Uterus (tissue), 4 donors: Measurements from ENCODE around the gene SUFU. TPM values are rescaled to one million over a fixed set of nuclear protein-coding genes. Genes with fewer than 3 reads are reported as not detected.

Source experiments
- DNase-seq, 2 donors: peaks; one replicate each; pipeline ENCODE4 v3.0.0-alpha.2; 2019 to 2020
- H3K27ac ChIP-seq, 2 donors: fragments of 200-600 bp; sonication (generic); 1 replicate in 1 of 2; 2 replicates in 1 of 2; pipeline ENCODE4 v1.5.1; 2016 to 2018
- H3K27me3 ChIP-seq, 2 donors: fragments of 200-600 bp; sonication (generic); one replicate each; pipeline ENCODE4 v1.5.1; 2018 to 2019; ENCODE audit warnings: control low read depth in 1 of 2
- H3K36me3 ChIP-seq, 2 donors: fragments of 200-600 bp; sonication (generic); one replicate each; pipeline ENCODE4 v1.5.1; 2019; ENCODE audit warnings: control low read depth in 1 of 2
- H3K4me1 ChIP-seq, 2 donors: fragments of 200-600 bp; sonication (generic); one replicate each; pipeline ENCODE4 v1.5.1; 2018 to 2019; ENCODE audit warnings: control low read depth in 1 of 2
- H3K4me3 ChIP-seq, 2 donors: fragments of 200-600 bp; sonication (generic); 1 replicate in 1 of 2; 2 replicates in 1 of 2; pipeline ENCODE4 v1.5.1; 2018 to 2019; ENCODE audit warnings: mild to moderate bottlenecking in 1 of 2
- H3K9me3 ChIP-seq, 2 donors: fragments of 200-600 bp; sonication (generic); one replicate each; pipeline ENCODE4 v1.5.1; 2019; ENCODE audit warnings: control low read depth in 1 of 2
- CTCF ChIP-seq, 4 experiments: fragments of 200-600 bp in 2 of 4; fragments of 450-650 bp in 2 of 4; sonication (generic) in 2 of 4; IDR thresholded peaks; one replicate each; pipeline ENCODE4 v1.5.1; 2016 to 2019; ENCODE audit warnings: antibody characterized with exemption in 4 of 4, mild to moderate bottlenecking in 2 of 4, moderate library complexity in 1 of 4
- POLR2A ChIP-seq, 2 donors: fragments of 450-650 bp; IDR thresholded peaks; one replicate each; pipeline ENCODE4 v1.6.1; 2016; ENCODE audit warnings: antibody characterized with exemption in 2 of 2, mild to moderate bottlenecking in 1 of 2, moderate library complexity in 1 of 2
- intact Hi-C: fragments of 100-400 bp; cut with DNase I; formaldehyde crosslinking; loops from one replicate; pipeline ENCODE4 v1.15.1; 2023; ENCODE audit warnings: low total_unique reads
- total RNA-seq, 4 donors: library from RNA; depleted of rRNA in 3 of 4; stranded (reverse); fragments of >200 nt in 3 of 4; gene quantifications; one replicate each; pipeline versions ENCODE4 v1.1.0 to v1.2.4, GENCODE V29; 2014 to 2023
- donor health status: DM: yes; HTN: yes; CAD: no.

Gene SUFU
- total RNA-seq, 4 donors from 2014 or later = 2.8 to 20.7 (median 12.3) TPM

- H3K36me3 ChIP-seq = no peaks in the 10 kb centered on the region
- no peak overlapping the region for H3K4me3 ChIP-seq
- TF ChIP-seq CTCF (IDR thresholded peaks at IDR 0.05) (no peak), POLR2A (IDR thresholded peaks at IDR 0.05) (no peak)
- no peaks in the 10 kb centered on the region for H3K27me3 ChIP-seq
- intact Hi-C loops = no loop called here
- no peaks in the 10 kb centered on the region for H3K4me1 ChIP-seq
- H3K27ac ChIP-seq = no peak overlapping the region
- DNase-seq = no peak
- no peaks in the 10 kb centered on the region for H3K9me3 ChIP-seq
Observed at GRCh38 chr10:102511583-102512274, 8.0 kb downstream of the SUFU start.

- Histone ChIP-seq H3K4me1 (no peaks in the 10 kb centered on the region), H3K27me3 (no peaks in the 10 kb centered on the region), H3K9me3 (no peaks in the 10 kb centered on the region), H3K4me3 (no peak overlapping the region), H3K27ac (no peak overlapping the region), H3K36me3 (no peaks in the 10 kb centered on the region)
- intact Hi-C loops = no loop called here
- DNase-seq = no peak
- no peak for TF ChIP-seq CTCF (IDR thresholded peaks at IDR 0.05)
- TF ChIP-seq POLR2A (IDR thresholded peaks at IDR 0.05) = no peak
Observed at GRCh38 chr10:102514487-102515311, 10.9 kb downstream of the SUFU start.

GRCh38 chr10:102515724-102516123 is 12.0 kb downstream of the SUFU start:
- Histone ChIP-seq H3K4me1 (no peaks in the 10 kb centered on the region), H3K36me3 (no peaks in the 10 kb centered on the region), H3K27me3 (no peaks in the 10 kb centered on the region), H3K9me3 (no peaks in the 10 kb centered on the region), H3K27ac (no peak overlapping the region), H3K4me3 (no peak overlapping the region)
- intact Hi-C loops = no loop called here
- DNase-seq = no peak
- no peak for TF ChIP-seq POLR2A (IDR thresholded peaks at IDR 0.05)
- TF ChIP-seq CTCF (IDR thresholded peaks at IDR 0.05) = no peak

GRCh38 chr10:102517553-102517952 is 13.8 kb downstream of the SUFU start:
- intact Hi-C loops = no loop called here
- no peak for DNase-seq
- no peaks in the 10 kb centered on the region for H3K36me3 ChIP-seq
- H3K9me3 ChIP-seq = no peaks in the 10 kb centered on the region
- H3K27ac ChIP-seq = no peak overlapping the region
- TF ChIP-seq POLR2A (IDR thresholded peaks at IDR 0.05) = no peak
- TF ChIP-seq CTCF (IDR thresholded peaks at IDR 0.05) = no peak
- no peaks in the 10 kb centered on the region for H3K4me1 ChIP-seq
- no peaks in the 10 kb centered on the region for H3K27me3 ChIP-seq
- H3K4me3 ChIP-seq = no peak overlapping the region

GRCh38 chr10:102519246-102519825 is 15.6 kb downstream of the SUFU start:
- no peak for DNase-seq

More at GRCh38 chr10:102519246-102519825, 15.6 kb downstream of the SUFU start:
- Histone ChIP-seq H3K36me3 (no peaks in the 10 kb centered on the region), H3K27ac (no peak overlapping the region), H3K4me1 (no peaks in the 10 kb centered on the region), H3K4me3 (no peak overlapping the region), H3K27me3 (no peaks in the 10 kb centered on the region), H3K9me3 (no peaks in the 10 kb centered on the region)
- intact Hi-C loops = no loop called here
- TF ChIP-seq POLR2A (IDR thresholded peaks at IDR 0.05) = no peak
- no peak for TF ChIP-seq CTCF (IDR thresholded peaks at IDR 0.05)
